ENCODE results near the gene SEMA6B. TPM values are rescaled to one million over a fixed set of nuclear protein-coding genes. Genes with fewer than 3 reads are reported as not detected.

The SEMA6B gene
- total and polyA plus RNA-seq, 2 experiments from 2014 or later, result 10.5 to 130 TPM

DNA sequence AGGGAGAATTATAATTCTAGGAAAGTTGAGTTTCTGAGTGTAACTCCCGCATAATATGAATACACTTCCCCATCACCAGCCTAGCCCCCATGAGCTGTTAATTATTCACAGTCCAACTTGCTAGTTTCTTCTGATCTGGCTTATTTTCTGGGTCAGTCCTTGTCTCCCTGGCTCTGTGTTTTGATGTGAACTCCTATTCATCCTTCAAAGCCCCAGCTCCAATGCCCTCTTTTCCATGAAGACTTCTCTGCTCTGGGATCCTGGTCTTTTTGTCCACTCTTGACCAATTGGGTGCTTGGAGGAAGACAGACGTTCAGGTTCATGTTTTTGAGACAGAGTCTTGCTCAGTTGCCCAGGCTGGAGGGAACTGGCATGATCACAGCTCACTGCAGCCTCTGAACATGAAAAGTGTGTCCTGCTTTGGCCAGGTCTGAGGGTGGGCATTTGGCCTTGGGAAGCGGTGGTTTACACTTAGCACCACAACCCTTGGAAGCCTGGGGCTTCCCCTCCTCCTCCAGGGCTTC is 20.3 kb downstream of the SEMA6B start:
- DNase-seq (ENCODE audit: low read depth in 1 of 2, low spot score in 1 of 2), result no peak
- Histone ChIP-seq H3K27ac (no peak overlapping the region), H3K36me3 (no peaks in the 10 kb centered on the region), H3K4me3 (no peak overlapping the region), H3K27me3 (no peaks in the 10 kb centered on the region), H3K9me3 (ENCODE audit: low read depth) (no peaks in the 10 kb centered on the region), H3K4me1 (ENCODE audit: low read depth) (no peaks in the 10 kb centered on the region)
- TF ChIP-seq, protein P1, sequence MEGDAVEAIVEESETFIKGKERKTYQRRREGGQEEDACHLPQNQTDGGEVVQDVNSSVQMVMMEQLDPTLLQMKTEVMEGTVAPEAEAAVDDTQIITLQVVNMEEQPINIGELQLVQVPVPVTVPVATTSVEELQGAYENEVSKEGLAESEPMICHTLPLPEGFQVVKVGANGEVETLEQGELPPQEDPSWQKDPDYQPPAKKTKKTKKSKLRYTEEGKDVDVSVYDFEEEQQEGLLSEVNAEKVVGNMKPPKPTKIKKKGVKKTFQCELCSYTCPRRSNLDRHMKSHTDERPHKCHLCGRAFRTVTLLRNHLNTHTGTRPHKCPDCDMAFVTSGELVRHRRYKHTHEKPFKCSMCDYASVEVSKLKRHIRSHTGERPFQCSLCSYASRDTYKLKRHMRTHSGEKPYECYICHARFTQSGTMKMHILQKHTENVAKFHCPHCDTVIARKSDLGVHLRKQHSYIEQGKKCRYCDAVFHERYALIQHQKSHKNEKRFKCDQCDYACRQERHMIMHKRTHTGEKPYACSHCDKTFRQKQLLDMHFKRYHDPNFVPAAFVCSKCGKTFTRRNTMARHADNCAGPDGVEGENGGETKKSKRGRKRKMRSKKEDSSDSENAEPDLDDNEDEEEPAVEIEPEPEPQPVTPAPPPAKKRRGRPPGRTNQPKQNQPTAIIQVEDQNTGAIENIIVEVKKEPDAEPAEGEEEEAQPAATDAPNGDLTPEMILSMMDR (IDR thresholded peaks at IDR 0.05; ENCODE audit: low read depth, low read length), result no peak

DNA sequence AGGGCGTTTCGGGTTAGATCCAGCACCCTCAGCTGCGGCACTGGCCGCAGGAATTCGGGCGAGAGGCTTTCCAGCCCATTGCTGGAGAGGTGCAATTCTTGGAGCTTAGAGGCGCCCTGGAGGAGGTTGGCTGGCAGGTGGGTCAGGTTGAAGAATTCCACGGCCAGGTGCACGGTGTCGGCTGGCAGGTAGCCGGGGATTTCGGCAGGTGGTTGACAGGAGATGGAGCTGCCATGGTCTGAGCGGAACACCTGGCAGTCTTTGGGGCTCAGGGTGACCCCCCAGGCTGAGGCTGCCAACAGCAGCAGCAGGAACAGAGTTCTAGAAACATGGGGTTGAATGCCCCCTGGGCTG is 20.9 kb downstream of the SEMA6B start:
- no peaks in the 10 kb centered on the region for H3K9me3 ChIP-seq (ENCODE audit: low read depth)
- no peaks in the 10 kb centered on the region for H3K36me3 ChIP-seq
- H3K4me1 ChIP-seq (ENCODE audit: low read depth), result no peaks in the 10 kb centered on the region
- DNase-seq (ENCODE audit: low read depth in 1 of 2, low spot score in 1 of 2), result no peak
- TF ChIP-seq, protein P1 (IDR thresholded peaks at IDR 0.05; ENCODE audit: low read depth, low read length), result no peak
- H3K27me3 ChIP-seq, result no peaks in the 10 kb centered on the region
- H3K4me3 ChIP-seq, result no peak overlapping the region
- H3K27ac ChIP-seq, result no peak overlapping the region

DNA sequence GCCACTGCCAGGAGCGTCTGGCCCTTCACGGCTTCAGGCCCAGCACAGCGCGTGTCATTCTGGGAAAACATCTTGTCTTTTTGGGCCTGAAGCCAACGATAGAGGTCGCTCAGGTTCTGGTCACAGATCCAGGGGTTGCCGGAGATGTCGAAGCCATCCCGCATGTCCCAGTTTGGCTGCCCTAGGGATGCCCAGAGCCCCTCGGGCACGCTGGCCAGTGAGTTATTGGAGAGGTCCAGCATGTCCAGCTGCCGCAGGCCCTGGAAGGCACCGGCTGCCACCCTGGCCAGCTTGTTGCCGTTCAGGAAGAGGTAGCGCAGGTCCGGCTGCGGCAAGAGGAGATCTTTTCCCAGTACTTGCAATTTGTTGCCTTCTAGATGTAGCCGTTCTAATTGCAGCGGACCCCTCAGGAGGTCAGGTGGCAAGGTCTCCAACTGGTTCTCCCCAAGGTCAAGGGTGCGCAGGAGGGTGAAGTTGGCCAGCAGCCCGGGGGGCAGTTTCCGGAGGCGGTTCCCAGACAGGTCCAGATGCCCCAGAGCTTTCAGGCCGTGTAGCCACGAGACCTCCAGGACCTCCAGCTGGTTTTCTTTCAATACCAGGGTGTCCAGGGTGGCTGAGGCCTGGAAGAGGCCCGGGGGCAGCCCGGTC is 21.4 kb downstream of the SEMA6B start:
- no peak for DNase-seq (ENCODE audit: low read depth in 1 of 2, low spot score in 1 of 2)
- TF ChIP-seq, protein P1 (IDR thresholded peaks at IDR 0.05; ENCODE audit: low read depth, low read length), result no peak
- Histone ChIP-seq H3K4me1 (ENCODE audit: low read depth) (no peaks in the 10 kb centered on the region), H3K9me3 (ENCODE audit: low read depth) (no peaks in the 10 kb centered on the region), H3K27ac (no peak overlapping the region), H3K4me3 (no peak overlapping the region), H3K36me3 (no peaks in the 10 kb centered on the region), H3K27me3 (no peaks in the 10 kb centered on the region)

DNA sequence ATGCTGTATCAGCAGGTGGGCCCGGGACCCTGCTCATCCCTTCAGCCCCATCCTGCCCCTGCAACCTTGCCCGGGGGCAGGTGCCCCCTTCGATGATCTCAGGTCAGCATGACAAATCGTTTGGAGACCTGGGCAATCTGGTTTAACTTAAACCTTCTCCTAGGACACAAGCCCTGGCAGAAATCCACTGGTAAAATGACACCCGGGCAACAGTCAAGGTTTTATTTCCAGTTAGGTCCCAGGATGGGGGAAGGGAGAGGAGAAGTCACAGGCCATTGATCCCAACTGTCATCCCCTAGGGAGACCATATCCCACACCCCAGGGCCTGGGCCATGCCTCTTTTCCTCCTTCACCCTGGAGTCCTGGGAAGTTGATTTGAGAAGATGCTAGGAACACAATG is 22.7 kb downstream of the SEMA6B start:
- no peaks in the 10 kb centered on the region for H3K9me3 ChIP-seq (ENCODE audit: low read depth)
- H3K4me3 ChIP-seq, result no peak overlapping the region
- no peaks in the 10 kb centered on the region for H3K27me3 ChIP-seq
- no peaks in the 10 kb centered on the region for H3K4me1 ChIP-seq (ENCODE audit: low read depth)
- no peak for DNase-seq (ENCODE audit: low read depth in 1 of 2, low spot score in 1 of 2)
- no peaks in the 10 kb centered on the region for H3K36me3 ChIP-seq
- TF ChIP-seq, protein P1 (IDR thresholded peaks at IDR 0.05; ENCODE audit: low read depth, low read length), result no peak
- H3K27ac ChIP-seq, result no peak overlapping the region

DNA sequence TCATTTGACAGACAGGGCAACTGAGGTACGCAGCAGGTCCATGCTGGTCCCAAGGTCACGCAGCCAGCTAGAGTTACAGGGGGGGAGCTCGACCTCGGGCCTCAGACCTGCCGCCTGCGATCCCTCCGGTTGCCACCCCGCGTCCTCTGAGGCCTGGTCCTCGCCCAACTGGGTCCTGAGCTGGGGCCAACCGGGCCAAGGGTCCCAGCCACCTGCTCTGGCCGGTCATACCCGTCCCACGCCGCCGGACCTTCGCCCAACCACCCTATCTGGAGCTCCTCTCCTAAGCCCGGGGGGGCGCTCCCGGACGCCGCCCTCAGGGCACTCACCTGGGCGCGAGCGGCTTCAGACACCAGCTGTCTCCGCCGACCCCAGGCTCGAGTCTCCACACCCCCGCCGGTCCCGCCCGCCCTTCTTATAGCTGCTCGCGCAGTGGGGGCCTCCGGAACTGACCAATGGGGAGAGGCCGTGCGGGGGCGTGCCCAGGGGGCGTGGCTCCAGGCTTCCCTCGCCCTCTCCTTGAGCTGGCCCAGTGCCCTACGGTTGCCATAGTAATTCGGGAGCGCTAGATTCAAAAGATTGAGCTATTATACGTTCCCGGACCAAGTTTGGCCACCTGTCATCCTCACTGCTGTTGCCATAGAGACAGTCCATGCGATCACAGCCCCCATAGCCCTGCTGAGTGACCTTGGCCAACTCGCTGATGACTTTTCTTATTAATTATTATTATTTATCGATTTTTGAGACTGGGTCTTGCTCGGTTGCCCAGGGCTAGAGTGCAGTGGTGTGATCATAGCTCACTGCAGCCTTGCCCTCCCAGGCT is 24.4 kb downstream of the SEMA6B start, which contains the start of gene PLIN5:
Gene PLIN5 (minus strand): TSS at position 389 of the 823 bp plus-strand sequence. CDS start 1,150 bp downstream, outside the sequence.
- DNase-seq (ENCODE audit: low read depth in 1 of 2, low spot score in 1 of 2), result peak; percentile 79 to 87
- Histone ChIP-seq H3K36me3 (no peaks in the 10 kb centered on the region), H3K27me3 (no peaks in the 10 kb centered on the region), H3K9me3 (ENCODE audit: low read depth) (no peaks in the 10 kb centered on the region), H3K4me1 (ENCODE audit: low read depth) (no peaks in the 10 kb centered on the region), H3K27ac (no peak within 1 kb of the TSS), H3K4me3 (peak within 1 kb of the TSS; percentile 17)
- TF ChIP-seq, protein P1 (IDR thresholded peaks at IDR 0.05; ENCODE audit: low read depth, low read length), result no peak
